Bronchial epithelial cell (primary cell): ENCODE data around the gene CCDC13. TPM values are rescaled to one million over a fixed set of nuclear protein-coding genes. Genes with fewer than 3 reads are reported as not detected.
A peak's percentile ranks its signal among the peaks of the same experiment; 100 is the strongest.

Experiments used
- DNase-seq: peaks from one replicate; pipeline ENCODE4 v3.0.0-alpha.2; 2010; ENCODE audit warnings: low read depth
- FAIRE-seq: peaks from 2 replicates; lab custom pipeline; 2011; peaks lifted over from hg19 to GRCh38; lab: Jason Lieb, UNC
- H3K27me3 ChIP-seq: 2 replicates; pipeline ENCODE4 v1.5.1; 2011; ENCODE audit warnings: low read length; ENCODE audit not compliant: control insufficient read depth, insufficient read depth
- H3K36me3 ChIP-seq: 2 replicates; pipeline ENCODE4 v1.5.1; 2011; ENCODE audit warnings: low read length; ENCODE audit not compliant: control insufficient read depth, insufficient read depth
- H3K4me3 ChIP-seq: 2 replicates; pipeline ENCODE4 v1.5.1; 2011; ENCODE audit warnings: mild to moderate bottlenecking, low read depth, low read length, control low read depth
- total RNA-seq: library from RNA; depleted of rRNA; stranded (reverse); fragments of >200 nt; gene quantifications from 2 replicates; pipeline ENCODE4 v1.2.1, GENCODE V29; 2014
- TF ChIP-seq, protein P1 (sequence below): IDR thresholded peaks from 2 replicates; pipeline ENCODE4 v1.5.1; 2011; ENCODE audit warnings: mild to moderate bottlenecking, moderate library complexity, low read length, control low read depth, inconsistent platforms; ENCODE audit not compliant: insufficient read depth, severe bottlenecking

CCDC13 gene, protein sequence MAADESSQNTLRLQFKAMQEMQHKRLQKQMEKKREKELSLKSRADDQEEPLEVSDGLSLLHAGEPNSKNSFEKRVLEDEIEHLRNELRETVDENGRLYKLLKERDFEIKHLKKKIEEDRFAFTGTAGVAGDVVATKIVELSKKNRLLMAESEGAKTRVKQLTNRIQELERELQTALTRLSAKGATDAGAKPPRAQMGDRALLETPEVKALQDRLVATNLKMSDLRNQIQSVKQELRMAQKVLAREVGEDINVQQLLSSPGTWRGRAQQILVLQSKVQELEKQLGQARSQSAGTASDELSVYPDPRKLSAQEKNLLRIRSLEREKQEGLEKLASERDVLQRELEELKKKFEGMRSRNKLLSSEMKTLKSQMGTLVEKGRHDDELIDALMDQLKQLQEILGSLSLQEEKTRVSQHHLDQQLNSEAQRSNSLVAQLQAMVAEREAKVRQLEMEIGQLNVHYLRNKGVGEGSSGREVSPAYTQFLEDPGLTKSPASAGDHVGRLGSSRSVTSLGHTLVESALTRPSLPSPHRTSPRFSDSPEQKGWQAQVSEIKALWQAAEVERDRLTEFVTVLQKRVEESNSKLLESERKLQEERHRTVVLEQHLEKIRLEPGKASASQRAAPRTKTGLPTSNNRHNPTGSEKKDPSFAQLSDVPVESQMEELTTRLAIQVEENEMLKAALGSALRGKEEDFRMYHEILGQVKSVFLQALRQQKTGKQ
- total RNA-seq = 1.4 and 1.6 TPM in 2 replicates

DNA sequence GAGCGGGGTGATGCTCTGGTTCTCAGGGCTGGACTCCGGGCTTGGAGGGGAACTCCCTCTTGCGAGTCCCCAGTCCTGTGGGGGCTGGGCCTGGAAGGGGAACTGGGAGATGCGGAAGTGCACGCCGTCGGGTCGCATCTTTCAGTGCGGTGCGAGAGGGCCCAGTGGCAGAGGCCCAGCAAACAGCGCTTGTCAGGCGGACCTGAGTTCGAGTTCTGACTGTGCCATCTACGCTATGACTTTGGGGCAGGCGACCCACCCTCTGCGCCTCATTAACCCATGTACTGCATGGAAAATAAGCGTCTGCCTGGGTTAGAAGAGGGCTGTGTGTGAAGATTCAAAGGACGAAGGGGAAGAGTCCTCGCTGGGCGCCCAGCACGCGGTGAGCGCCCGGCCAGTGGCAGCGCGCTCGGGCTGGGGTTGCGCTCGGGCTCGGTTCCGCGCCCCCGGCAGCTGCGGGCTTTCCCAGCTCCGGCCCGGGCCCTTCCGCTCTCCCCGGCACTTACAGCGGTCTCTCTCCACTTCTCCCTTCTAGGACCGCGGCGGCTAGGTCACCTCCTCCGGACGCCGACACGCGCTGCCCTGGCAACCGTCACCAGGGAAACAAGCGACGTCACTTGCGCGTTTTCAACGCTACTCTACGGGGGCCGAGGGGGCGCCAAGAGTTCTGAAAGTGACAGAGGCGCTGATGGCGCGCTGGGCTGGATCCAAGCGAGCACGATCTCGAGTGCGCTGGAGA lies at the start of gene CCDC13:
Gene CCDC13, minus strand, starts transcription at position 584 of the 739 bp plus-strand sequence. CDS start 14,908 bp downstream, outside the sequence.
- no peaks in the 10 kb centered on the region for H3K27me3 ChIP-seq
- peak within 1 kb of the TSS; percentile 36 for H3K4me3 ChIP-seq
- H3K36me3 ChIP-seq = no peaks in the 10 kb centered on the region
- TF ChIP-seq, protein P1, sequence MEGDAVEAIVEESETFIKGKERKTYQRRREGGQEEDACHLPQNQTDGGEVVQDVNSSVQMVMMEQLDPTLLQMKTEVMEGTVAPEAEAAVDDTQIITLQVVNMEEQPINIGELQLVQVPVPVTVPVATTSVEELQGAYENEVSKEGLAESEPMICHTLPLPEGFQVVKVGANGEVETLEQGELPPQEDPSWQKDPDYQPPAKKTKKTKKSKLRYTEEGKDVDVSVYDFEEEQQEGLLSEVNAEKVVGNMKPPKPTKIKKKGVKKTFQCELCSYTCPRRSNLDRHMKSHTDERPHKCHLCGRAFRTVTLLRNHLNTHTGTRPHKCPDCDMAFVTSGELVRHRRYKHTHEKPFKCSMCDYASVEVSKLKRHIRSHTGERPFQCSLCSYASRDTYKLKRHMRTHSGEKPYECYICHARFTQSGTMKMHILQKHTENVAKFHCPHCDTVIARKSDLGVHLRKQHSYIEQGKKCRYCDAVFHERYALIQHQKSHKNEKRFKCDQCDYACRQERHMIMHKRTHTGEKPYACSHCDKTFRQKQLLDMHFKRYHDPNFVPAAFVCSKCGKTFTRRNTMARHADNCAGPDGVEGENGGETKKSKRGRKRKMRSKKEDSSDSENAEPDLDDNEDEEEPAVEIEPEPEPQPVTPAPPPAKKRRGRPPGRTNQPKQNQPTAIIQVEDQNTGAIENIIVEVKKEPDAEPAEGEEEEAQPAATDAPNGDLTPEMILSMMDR = no peak
- DNase-seq = peak; percentile 61
- no peak for FAIRE-seq

DNA sequence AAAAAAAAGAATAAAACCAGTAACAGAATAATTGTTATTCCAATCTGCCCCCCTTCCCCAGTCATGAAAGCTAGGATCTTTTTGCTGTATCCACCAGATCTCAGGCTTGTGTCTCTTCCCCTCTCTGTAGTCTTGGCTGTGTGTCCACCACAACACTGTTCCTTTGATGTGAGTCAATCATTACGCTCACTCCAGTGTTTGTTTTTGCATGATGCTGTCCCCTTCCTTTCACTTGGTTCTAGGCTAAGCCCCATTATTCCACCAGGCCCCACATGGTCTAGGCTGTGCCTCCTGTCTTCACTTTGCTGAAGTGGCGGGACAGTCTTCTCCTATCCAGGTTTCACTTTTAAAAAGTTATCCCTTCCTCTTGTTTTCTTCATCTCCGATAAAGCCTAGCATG lies 49.8 kb upstream of the CCDC13 start:
- DNase-seq = peak; percentile 85
- H3K27me3 ChIP-seq = no peaks in the 10 kb centered on the region
- H3K36me3 ChIP-seq = no peaks in the 10 kb centered on the region
- peak; percentile 23 for FAIRE-seq
- TF ChIP-seq, protein P1 = no peak
- H3K4me3 ChIP-seq = no peak overlapping the region

DNA sequence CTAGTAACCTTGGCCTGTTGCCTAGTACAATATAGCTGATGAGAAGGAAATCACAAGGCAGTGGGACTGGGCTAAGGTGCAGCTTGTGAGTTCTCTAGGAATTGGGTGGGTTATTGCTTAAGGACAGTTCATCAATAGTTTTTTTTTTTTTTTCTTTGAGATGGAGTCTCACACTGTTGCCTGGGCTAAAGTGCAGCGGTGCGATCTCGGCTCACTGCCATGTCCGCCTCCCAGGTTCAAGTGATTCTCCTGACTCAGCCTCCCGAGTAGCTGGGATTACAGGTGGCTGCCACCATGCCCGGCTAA lies 47.6 kb upstream of the CCDC13 start:
- H3K27me3 ChIP-seq = no peaks in the 10 kb centered on the region
- TF ChIP-seq, protein P1 = no peak
- DNase-seq (no peak), FAIRE-seq (no peak)
- no peaks in the 10 kb centered on the region for H3K36me3 ChIP-seq
- no peak overlapping the region for H3K4me3 ChIP-seq

GRCh38 chr3:42819351-42819965 lies 46.4 kb upstream of the CCDC13 start:
- no peak overlapping the region for H3K4me3 ChIP-seq
- H3K27me3 ChIP-seq = no peaks in the 10 kb centered on the region
- DNase-seq (peak; percentile 39), FAIRE-seq (no peak)
- no peaks in the 10 kb centered on the region for H3K36me3 ChIP-seq
- TF ChIP-seq, protein P1 = no peak

- FAIRE-seq (no peak), DNase-seq (peak; percentile 46)
- H3K27me3 ChIP-seq = no peaks in the 10 kb centered on the region
- TF ChIP-seq, protein P1 = no peak
- H3K36me3 ChIP-seq = no peaks in the 10 kb centered on the region
- no peak overlapping the region for H3K4me3 ChIP-seq
These were observed 42.8 kb upstream of the CCDC13 start for GRCh38 chr3:42815826-42816225.
